K562 (cell line): ENCODE data around the gene ZFP69B. TPM values are rescaled to one million over a fixed set of nuclear protein-coding genes. Genes with fewer than 3 reads are reported as not detected.

Experiments
- ATAC-seq: fragments of 200-7000 bp; cut with Tn5 transposase; 3 replicates; pipeline ENCODE4 v1.9.1; 2020; ENCODE audit warnings: moderate library complexity
- BruUV-seq: library from RNA; stranded (reverse); fragments of 400-500 nt; replicated peaks from 2 replicates; lab custom pipeline; 2021; lab: Mats Ljungman, UMichigan
- CTCF ChIA-PET: fragments of 300-600 bp; formaldehyde crosslinking; extraction: SDS; loops from one replicate; lab custom pipeline; 2021; ENCODE audit warnings: low intra/inter-chr PET ratio; lab: Yijun Ruan, JAX
- POLR2A ChIA-PET: fragments of 300-600, 350-650 bp; sonication (Branson Sonifier 250); formaldehyde crosslinking; extraction: SDS; loops from one replicate; lab custom pipeline; 2021; ENCODE audit warnings: antibody characterized with exemption, inconsistent platforms; lab: Yijun Ruan, JAX
- DNase-seq, 4 experiments: peaks; one replicate each; pipeline versions ENCODE4 v3.0.0 to v3.0.0-alpha.2; 2011 to 2018; ENCODE audit warnings: low spot score in 3 of 4, mixed read lengths in 3 of 4; ENCODE audit errors: extremely low read depth in 1 of 4
- FAIRE-seq: peaks from 2 replicates; lab custom pipeline; 2011; peaks lifted over from hg19 to GRCh38; lab: Jason Lieb, UNC
- H2AFZ ChIP-seq: 2 replicates; pipeline ENCODE4 v1.6.0; 2011; ENCODE audit warnings: low read depth, low read length, control low read depth, inconsistent platforms
- H3K27ac ChIP-seq: fragments of 200-600 bp; 3 replicates; pipeline ENCODE4 v1.8.0; 2011; ENCODE audit warnings: low read depth, mild to moderate bottlenecking, control low read depth, inconsistent platforms, low read length, moderate library complexity, mixed read lengths; ENCODE audit errors: extremely low read depth
- H3K27me3 ChIP-seq, 2 experiments: fragments of 300-600 bp in 1 of 2; 2 replicates in 1 of 2; 3 replicates in 1 of 2; pipeline versions ENCODE4 v1.6.0 to v1.8.0; 2011; ENCODE audit warnings: inconsistent platforms in 2 of 2, low read length in 2 of 2, mild to moderate bottlenecking in 1 of 2, mixed read lengths in 1 of 2, moderate library complexity in 1 of 2; ENCODE audit not compliant: control insufficient read depth in 2 of 2, insufficient read depth in 2 of 2
- H3K36me3 ChIP-seq: fragments of 300-600 bp; 3 replicates; pipeline ENCODE4 v1.8.0; 2011; ENCODE audit warnings: mild to moderate bottlenecking, low read length, inconsistent platforms; ENCODE audit not compliant: control insufficient read depth, insufficient read depth
- H3K4me1 ChIP-seq, 2 experiments: fragments of 200-600 bp in 1 of 2; replicated peaks in 1 of 2; 2 replicates in 1 of 2; 3 replicates in 1 of 2; pipeline versions ENCODE4 v1.5.1 to v1.8.0; 2011; ENCODE audit warnings: inconsistent platforms in 2 of 2, low read length in 2 of 2, mild to moderate bottlenecking in 1 of 2, mixed read lengths in 1 of 2, moderate library complexity in 1 of 2; ENCODE audit not compliant: control insufficient read depth in 2 of 2, insufficient read depth in 2 of 2
- H3K4me2 ChIP-seq: 2 replicates; pipeline ENCODE4 v1.6.1; 2011; ENCODE audit warnings: low read length, control low read depth, inconsistent platforms, mixed read lengths; ENCODE audit not compliant: insufficient read depth
- H3K4me3 ChIP-seq: fragments of 200-600 bp; sonication (generic), shearing (Covaris generic); 2 replicates; pipeline ENCODE4 v1.5.1; 2016; ENCODE audit warnings: control low read depth, inconsistent platforms
- H3K79me2 ChIP-seq: fragments of 200-600 bp; 3 replicates; pipeline ENCODE4 v1.8.0; 2011; ENCODE audit warnings: low read length, inconsistent platforms; ENCODE audit not compliant: control insufficient read depth, insufficient read depth
- H3K9ac ChIP-seq, 2 experiments: 2 replicates each; pipeline versions ENCODE4 v1.6.0 to v1.6.1; 2011; ENCODE audit warnings: low read depth in 2 of 2, low read length in 2 of 2, control low read depth in 1 of 2, inconsistent platforms in 1 of 2, mild to moderate bottlenecking in 1 of 2, mixed read lengths in 1 of 2; ENCODE audit not compliant: insufficient read depth in 1 of 2
- H3K9me1 ChIP-seq: one replicate; pipeline ENCODE4 v1.6.0; 2011; ENCODE audit warnings: inconsistent platforms, mild to moderate bottlenecking, low read length, moderate library complexity; ENCODE audit not compliant: control insufficient read depth, insufficient read depth
- H3K9me3 ChIP-seq: replicated peaks from 2 replicates; pipeline ENCODE4 v1.5.1; 2011; ENCODE audit warnings: low read depth, low read length, inconsistent platforms; ENCODE audit not compliant: control insufficient read depth, insufficient read depth
- H4K20me1 ChIP-seq: replicated peaks from 2 replicates; pipeline ENCODE4 v1.6.1; 2011; ENCODE audit warnings: low read length, inconsistent platforms, mixed read lengths; ENCODE audit not compliant: control insufficient read depth, insufficient read depth
- ARID2 ChIP-seq: fragments of 450-650 bp; IDR thresholded peaks from 2 replicates; pipeline ENCODE4 v1.6.1; 2017; ENCODE audit warnings: antibody characterized with exemption, mild to moderate bottlenecking
- ATF7 ChIP-seq: fragments of 450-650 bp; IDR thresholded peaks from 2 replicates; pipeline ENCODE4 v1.7.1; 2014; ENCODE audit warnings: mild to moderate bottlenecking, moderate library complexity
- CBX5 ChIP-seq: IDR thresholded peaks from 2 replicates; pipeline ENCODE4 v1.6.1; 2014; ENCODE audit warnings: low read depth, borderline replicate concordance
- EGR1 ChIP-seq: fragments of 450-650 bp; conservative IDR thresholded peaks from 2 replicates; pipeline ENCODE4 v1.6.1; 2017; ENCODE audit warnings: mild to moderate bottlenecking
- ELF2 ChIP-seq: fragments of 250-450 bp; sonication (Bioruptor Pico); IDR thresholded peaks from 2 replicates; pipeline ENCODE4 v1.5.0; 2021; ENCODE audit warnings: mild to moderate bottlenecking
- JUN ChIP-seq, 2 experiments: sonication (generic) in 1 of 2; formaldehyde crosslinking in 1 of 2; IDR thresholded peaks; 2 replicates each; pipeline versions ENCODE4 v1.6.1 to v1.8.0; 2012 to 2022; ENCODE audit warnings: borderline replicate concordance in 2 of 2, mild to moderate bottlenecking in 2 of 2, improper control_type of control experiment in 1 of 2, low read depth in 1 of 2, low read length in 1 of 2, missing genetic modification reagents in 1 of 2
- KLF1 ChIP-seq: fragments of 450-650 bp; IDR thresholded peaks from 2 replicates; pipeline ENCODE4 v1.6.1; 2016; ENCODE audit warnings: missing genetic modification characterization, missing compliant biosample characterization
- KLF16 ChIP-seq: IDR thresholded peaks from 2 replicates; pipeline ENCODE4 v1.6.1; 2016; ENCODE audit warnings: antibody characterized with exemption
- L3MBTL2 ChIP-seq: fragments of 450-650 bp; IDR thresholded peaks from 2 replicates; pipeline ENCODE4 v1.6.1; 2016; ENCODE audit warnings: mild to moderate bottlenecking, moderate library complexity
- MBD1 ChIP-seq: fragments of 250-450 bp; sonication (Bioruptor Pico); IDR thresholded peaks from 2 replicates; pipeline ENCODE4 v1.8.0; 2022; ENCODE audit warnings: inconsistent platforms
- MTA3 ChIP-seq: fragments of 450-650 bp; formaldehyde crosslinking; IDR thresholded peaks from 2 replicates; pipeline ENCODE4 v1.6.1; 2017; ENCODE audit warnings: mild to moderate bottlenecking, borderline replicate concordance
- NR2F6 ChIP-seq: fragments of 450-650 bp; formaldehyde crosslinking; IDR thresholded peaks from 2 replicates; pipeline ENCODE4 v1.4.0; 2020; ENCODE audit warnings: mild to moderate bottlenecking
- POLR2B ChIP-seq: fragments of 450-650 bp; IDR thresholded peaks from 2 replicates; pipeline ENCODE4 v1.6.1; 2018; ENCODE audit warnings: low read depth; ENCODE audit not compliant: partially characterized antibody
- SPI1 ChIP-seq: IDR thresholded peaks from 2 replicates; pipeline ENCODE4 v1.6.1; 2011; ENCODE audit warnings: low read depth, low read length, control low read depth, borderline replicate concordance
- TEAD4 ChIP-seq, 2 experiments: sonication (generic) in 1 of 2; formaldehyde crosslinking in 1 of 2; IDR thresholded peaks; 2 replicates each; pipeline versions ENCODE4 v1.6.1 to v1.8.0; 2012 to 2022; ENCODE audit warnings: borderline replicate concordance in 1 of 2, inconsistent platforms in 1 of 2, low read length in 1 of 2, mild to moderate bottlenecking in 1 of 2, missing genetic modification reagents in 1 of 2
- TRIM28 ChIP-seq: fragments of 450-650 bp; IDR thresholded peaks from 2 replicates; pipeline ENCODE4 v1.6.1; 2017
- U2AF1 ChIP-seq: fragments of 200-400 bp; formaldehyde crosslinking; optimal IDR thresholded peaks from 2 replicates; pipeline ENCODE3; 2017; ENCODE audit warnings: mild to moderate bottlenecking, low read depth, low read length, moderate library complexity
- XRCC3 ChIP-seq: fragments of 450-650 bp; IDR thresholded peaks from 2 replicates; pipeline ENCODE4 v1.6.1; 2017; ENCODE audit warnings: mild to moderate bottlenecking, moderate library complexity
- ZBED1 ChIP-seq: IDR thresholded peaks from 2 replicates; pipeline ENCODE4 v1.6.1; 2014
- ZFX ChIP-seq: sonication (generic); formaldehyde crosslinking; IDR thresholded peaks from 2 replicates; pipeline ENCODE4 v1.8.0; 2022; ENCODE audit warnings: mild to moderate bottlenecking, missing genetic modification reagents, moderate library complexity
- ZNF324 ChIP-seq: fragments of 250-450 bp; sonication (Bioruptor Pico); IDR thresholded peaks from 2 replicates; pipeline ENCODE4 v1.4.0; 2020; ENCODE audit warnings: mild to moderate bottlenecking
- ZNF445 ChIP-seq: fragments of 250-450 bp; sonication (Bioruptor Pico); IDR thresholded peaks from 2 replicates; pipeline ENCODE4 v1.4.0; 2020; ENCODE audit warnings: low read depth, mild to moderate bottlenecking, moderate library complexity
- WGBS: fragments of 100-300 bp; shearing (Covaris generic); methylation state at CpG from one replicate; pipeline ENCODE4 v1.1.6; 2016; ENCODE audit warnings: low coverage, mixed read lengths; ENCODE audit not compliant: insufficient coverage; ENCODE audit errors: missing lambda C conversion rate; 5-methylcytosine and 5-hydroxymethylcytosine counted together
- in situ Hi-C: fragments of 300-500 bp; cut with MboI; formaldehyde crosslinking; loops from 4 replicates; pipeline ENCODE4 v1.15.0; 2018; ENCODE audit warnings: inconsistent platforms, mixed read lengths
- intact Hi-C: fragments of 100-400 bp; cut with micrococcal nuclease; formaldehyde crosslinking; loops from 2 replicates; pipeline ENCODE4 v1.14.2; 2022
- polyA plus RNA-seq, 8 experiments: library from polyadenylated mRNA; depleted of rRNA in 4 of 8; stranded (reverse) in 5 of 8; unstranded in 3 of 8; fragments of >200 nt; fragmentation: Nextera tagmentation in 2 of 8; fragmentation: Illumina TruSeq in 1 of 8; extraction: Ambion mirVana in 2 of 8; extraction: Trizol in 1 of 8; gene quantifications; 2 replicates each; pipeline versions ENCODE4 v1.2.1 to v1.2.3, GENCODE V29; 2011 to 2014; ENCODE audit warnings: inconsistent platforms in 1 of 8, missing spikeins in 1 of 8
- total RNA-seq, 7 experiments: library from RNA; depleted of rRNA in 6 of 7; stranded (reverse); fragments of >200 nt in 6 of 7; fragmentation: Illumina TruSeq in 2 of 7; extraction: Trizol in 2 of 7; gene quantifications; 2 replicates each; pipeline versions ENCODE4 v1.2.1 to v1.2.3, GENCODE V29; 2011 to 2021; ENCODE audit warnings: low replicate concordance in 1 of 7
- TF ChIP-seq, protein P1 (sequence below): sonication (generic); formaldehyde crosslinking; IDR thresholded peaks from 2 replicates; pipeline ENCODE4 v1.8.0; 2022; ENCODE audit warnings: missing genetic modification reagents, mild to moderate bottlenecking, borderline replicate concordance

Gene ZFP69B
- total and polyA plus RNA-seq, 9 of the 15 experiments (the other 6 are each of a cell fraction or from before 2014, with no cell fraction given), result 1.6 to 10.3 (median 8.4) TPM

- Histone ChIP-seq H3K79me2 (no peaks in the 10 kb centered on the region), H3K4me1 (no peaks in the 10 kb centered on the region), H3K9ac (no peak overlapping the region), H3K9me1 (no peaks in the 10 kb centered on the region), H3K27ac (no peak overlapping the region), H4K20me1 (no peaks in the 10 kb centered on the region), H3K27me3 (no peaks in the 10 kb centered on the region), H3K9me3 (peaks cover 37% of the 10 kb centered on the region), H3K36me3 (peaks cover 30% of the 10 kb centered on the region), H3K4me3 (no peak overlapping the region), H3K4me2 (no peak overlapping the region), H2AFZ (no peak overlapping the region)
- DNase-seq (no peak), FAIRE-seq (no peak), ATAC-seq (peak; percentile 38; the same call in 2 of the 3 replicates)
- in situ Hi-C loops (no loop called here), intact Hi-C loops (no loop called here)
- ChIA-PET CTCF (no interaction called here), POLR2A (no interaction called here)
- WGBS, result 57% methylated on average over 3 of the region's 3 CpGs
- no TSS peak for BruUV-seq
- no peak for TF ChIP-seq SPI1
- 0 out of 2 replicates have a peak, but pooled peaks have one; percentile 71 for TF ChIP-seq MTA3
- peak; percentile 42; the same call in 1 of the 2 replicates for TF ChIP-seq ATF7
- TF ChIP-seq POLR2B, result no peak
- TF ChIP-seq ZNF445 (CRISPR knock-in tag), result peak; percentile 16; the same call in 1 of the 2 replicates
- TF ChIP-seq EGR1, result no peak
- TF ChIP-seq NR2F6 (CRISPR knock-in tag), result no peak
- TF ChIP-seq CBX5, result peak; percentile 35; the same call in 1 of the 2 replicates
- TF ChIP-seq KLF16, result no peak
- no peak for TF ChIP-seq ZNF324
- TF ChIP-seq L3MBTL2, result no peak
- TF ChIP-seq ZBED1, result no peak
- no peak for TF ChIP-seq ELF2 (CRISPR knock-in tag)
- TF ChIP-seq TRIM28, result peak; percentile 99
- TF ChIP-seq KLF1, result no peak
- TF ChIP-seq U2AF1, result no peak
- peak; percentile 17; the same call in 1 of the 2 replicates for TF ChIP-seq TEAD4 (IDR thresholded peaks at IDR 0.05; ENCODE audit: low read length)
- no peak for TF ChIP-seq TEAD4 (CRISPR knock-in tag; IDR thresholded peaks at IDR 0.05; ENCODE audit: borderline replicate concordance)
- TF ChIP-seq JUN (IDR thresholded peaks at IDR 0.05; ENCODE audit: borderline replicate concordance, low read depth, low read length), result peak; percentile 17; the same call in 1 of the 2 replicates
- no peak for TF ChIP-seq JUN (CRISPR knock-in tag; IDR thresholded peaks at IDR 0.05; ENCODE audit: borderline replicate concordance)
- TF ChIP-seq XRCC3, result peak; percentile 97
- TF ChIP-seq, protein P1, sequence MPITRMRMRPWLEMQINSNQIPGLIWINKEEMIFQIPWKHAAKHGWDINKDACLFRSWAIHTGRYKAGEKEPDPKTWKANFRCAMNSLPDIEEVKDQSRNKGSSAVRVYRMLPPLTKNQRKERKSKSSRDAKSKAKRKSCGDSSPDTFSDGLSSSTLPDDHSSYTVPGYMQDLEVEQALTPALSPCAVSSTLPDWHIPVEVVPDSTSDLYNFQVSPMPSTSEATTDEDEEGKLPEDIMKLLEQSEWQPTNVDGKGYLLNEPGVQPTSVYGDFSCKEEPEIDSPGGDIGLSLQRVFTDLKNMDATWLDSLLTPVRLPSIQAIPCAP (CRISPR knock-in tag), result no peak
- TF ChIP-seq MBD1, result peak; percentile 88; the same call in 1 of the 2 replicates
- no peak for TF ChIP-seq ZFX (CRISPR knock-in tag)
- TF ChIP-seq ARID2, result no peak
Observed at GRCh38 chr1:40462956-40463590, 12.8 kb downstream of the ZFP69B start.
